NT2/D1 (cell line): ENCODE data around the gene MORN4.
"Not testable (repeated sequence)": the region's sequence is repeated elsewhere in the genome, so short reads cannot be mapped to it uniquely, and the experiment has no call there.

Source experiments
- DNase-seq: peaks from one replicate; pipeline ENCODE4 v3.0.0-alpha.2; 2011; ENCODE audit warnings: low read depth, low spot score
- H3K27me3 ChIP-seq: 2 replicates; pipeline ENCODE4 v1.6.0; 2011; ENCODE audit warnings: mild to moderate bottlenecking; ENCODE audit not compliant: insufficient read length, insufficient read depth
- H3K36me3 ChIP-seq: 2 replicates; pipeline ENCODE4 v1.6.1; 2011; ENCODE audit warnings: mild to moderate bottlenecking, low read length, mixed read lengths; ENCODE audit not compliant: insufficient read depth, insufficient read length
- H3K4me1 ChIP-seq: 2 replicates; pipeline ENCODE4 v1.5.1; 2011; ENCODE audit not compliant: insufficient read depth, insufficient read length
- H3K4me3 ChIP-seq: 2 replicates; pipeline ENCODE4 v1.5.1; 2011; ENCODE audit warnings: low read depth; ENCODE audit not compliant: insufficient read length
- H3K9ac ChIP-seq: 2 replicates; pipeline ENCODE4 v1.6.0; 2011; ENCODE audit warnings: low read depth; ENCODE audit not compliant: insufficient read length
- H3K9me3 ChIP-seq: 2 replicates; pipeline ENCODE4 v1.5.1; 2011; ENCODE audit warnings: mild to moderate bottlenecking, low read length; ENCODE audit not compliant: insufficient read depth
- SUZ12 ChIP-seq: IDR thresholded peaks from 2 replicates; pipeline ENCODE4 v1.6.1; 2011; ENCODE audit not compliant: insufficient read length, insufficient read depth; ENCODE audit errors: extremely low read depth
- YY1 ChIP-seq: IDR thresholded peaks from 2 replicates; pipeline ENCODE4 v1.6.1; 2011; ENCODE audit not compliant: insufficient read length, insufficient read depth
- ZNF274 ChIP-seq: IDR thresholded peaks from 2 replicates; pipeline ENCODE4 v1.6.1; 2011; ENCODE audit warnings: mild to moderate bottlenecking, low read depth, low read length

Gene MORN4

GRCh38 chr10:97640868-97641811 is 7.8 kb upstream of the MORN4 start:
- peak overlapping the region; percentile 85 for H3K4me3 ChIP-seq
- no peaks in the 10 kb centered on the region for H3K9me3 ChIP-seq
- peak overlapping the region; percentile 91 for H3K9ac ChIP-seq
- H3K4me1 ChIP-seq = no peaks in the 10 kb centered on the region
- TF ChIP-seq SUZ12 (no peak), ZNF274 (no peak), YY1 (no peak)
- H3K27me3 ChIP-seq = no peaks in the 10 kb centered on the region
- H3K36me3 ChIP-seq = peaks cover 12% of the 10 kb centered on the region
- no peak for DNase-seq

- peak; percentile 99 for DNase-seq
- TF ChIP-seq ZNF274 (no peak), SUZ12 (no peak), YY1 (no peak)
- peak within 1 kb of the TSS; percentile 85 for H3K4me3 ChIP-seq
- H3K9ac ChIP-seq = peak within 1 kb of the TSS; percentile 91
- H3K9me3 ChIP-seq = no peaks in the 10 kb centered on the region
- H3K4me1 ChIP-seq = no peaks in the 10 kb centered on the region
- peaks cover 12% of the 10 kb centered on the region for H3K36me3 ChIP-seq
- H3K27me3 ChIP-seq = no peaks in the 10 kb centered on the region
Observed at GRCh38 chr10:97640174-97640867, 7.0 kb upstream of the MORN4 start, which contains the start of gene PI4K2A. TSS of gene PI4K2A (plus strand) at chr10:97640671. CDS start at chr10:97640743, 72 bp downstream.

- DNase-seq, H3K9ac ChIP-seq, H3K4me1 ChIP-seq, H3K27me3 ChIP-seq, H3K36me3 ChIP-seq, H3K9me3 ChIP-seq, H3K4me3 ChIP-seq: not testable (repeated sequence)
Observed at GRCh38 chr10:97639090-97639489, 5.8 kb upstream of the MORN4 start.

GRCh38 chr10:97635577-97635976 is 2.3 kb upstream of the MORN4 start:
- H3K9ac ChIP-seq = no peak overlapping the region
- no peaks in the 10 kb centered on the region for H3K27me3 ChIP-seq
- no peaks in the 10 kb centered on the region for H3K9me3 ChIP-seq
- no peaks in the 10 kb centered on the region for H3K4me1 ChIP-seq
- no peaks in the 10 kb centered on the region for H3K36me3 ChIP-seq
- TF ChIP-seq SUZ12 (no peak), ZNF274 (no peak), YY1 (no peak)
- no peak for DNase-seq
- H3K4me3 ChIP-seq = no peak overlapping the region

- no peaks in the 10 kb centered on the region for H3K27me3 ChIP-seq
- no peaks in the 10 kb centered on the region for H3K9me3 ChIP-seq
- H3K9ac ChIP-seq = no peak overlapping the region
- no peaks in the 10 kb centered on the region for H3K4me1 ChIP-seq
- H3K4me3 ChIP-seq = peak overlapping the region; percentile 74
- no peak for DNase-seq
- TF ChIP-seq YY1 (no peak), SUZ12 (no peak), ZNF274 (no peak)
- H3K36me3 ChIP-seq = no peaks in the 10 kb centered on the region
Observed at GRCh38 chr10:97633921-97634320, 621 bp upstream of the MORN4 start.

GRCh38 chr10:97631098-97631497 is 2.2 kb downstream of the MORN4 start:
- Histone ChIP-seq H3K36me3 (no peaks in the 10 kb centered on the region), H3K4me1 (no peaks in the 10 kb centered on the region)
- no peak for TF ChIP-seq ZNF274
- no peak for TF ChIP-seq SUZ12
- no peak for TF ChIP-seq YY1

GRCh38 chr10:97629289-97629688 is 4.0 kb downstream of the MORN4 start:
- no peak for DNase-seq
- no peak for TF ChIP-seq YY1
- TF ChIP-seq SUZ12 = no peak
- no peak for TF ChIP-seq ZNF274

More at GRCh38 chr10:97631098-97631497, 2.2 kb downstream of the MORN4 start:
- H3K4me3 ChIP-seq = no peak overlapping the region
- no peak for DNase-seq
- H3K9ac ChIP-seq = no peak overlapping the region
- no peaks in the 10 kb centered on the region for H3K27me3 ChIP-seq
- H3K9me3 ChIP-seq = no peaks in the 10 kb centered on the region

More at GRCh38 chr10:97629289-97629688, 4.0 kb downstream of the MORN4 start:
- Histone ChIP-seq H3K9me3 (no peaks in the 10 kb centered on the region), H3K4me1 (no peaks in the 10 kb centered on the region), H3K9ac (no peak overlapping the region), H3K36me3 (no peaks in the 10 kb centered on the region), H3K4me3 (no peak overlapping the region), H3K27me3 (no peaks in the 10 kb centered on the region)
